K562 (cell line): ENCODE data around the gene DISP1.

Experiments used
- CBX1 ChIP-seq: sonication (generic); IDR thresholded peaks from 2 replicates; pipeline ENCODE4 v1.6.1; 2016; ENCODE audit warnings: antibody characterized with exemption, low read depth, mild to moderate bottlenecking
- CSDE1 ChIP-seq, 2 experiments: fragments of 450-650 bp; IDR thresholded peaks; 2 replicates each; pipeline ENCODE4 v1.6.1; 2016; ENCODE audit warnings: mild to moderate bottlenecking in 1 of 2
- CTCF ChIP-seq, 3 experiments: IDR thresholded peaks in 2 of 3; conservative IDR thresholded peaks in 1 of 3; 2 replicates each; pipeline ENCODE4 v1.5.1; 2011 to 2012; ENCODE audit warnings: low read length in 3 of 3, mild to moderate bottlenecking in 3 of 3, control low read depth in 2 of 3, improper control_type of control experiment in 1 of 3, inconsistent platforms in 1 of 3, low read depth in 1 of 3, mixed read lengths in 1 of 3, moderate library complexity in 1 of 3; ENCODE audit not compliant: insufficient read depth in 2 of 3
- GTF2B ChIP-seq: IDR thresholded peaks from 2 replicates; pipeline ENCODE4 v1.6.1; 2011; ENCODE audit not compliant: insufficient read length; ENCODE audit errors: extremely low read depth
- ILK ChIP-seq: fragments of 450-650 bp; IDR thresholded peaks from 2 replicates; pipeline ENCODE4 v1.6.1; 2016; ENCODE audit warnings: missing genetic modification characterization, low read depth, mild to moderate bottlenecking, missing compliant biosample characterization, moderate library complexity, borderline replicate concordance
- MXI1 ChIP-seq: IDR thresholded peaks from 2 replicates; pipeline ENCODE4 v1.6.1; 2011; ENCODE audit warnings: low read depth, mild to moderate bottlenecking, improper control_type of control experiment, low read length
- RBFOX2 ChIP-seq: fragments of 200-400 bp; formaldehyde crosslinking; IDR thresholded peaks from 2 replicates; pipeline ENCODE4 v1.6.1; 2017; ENCODE audit warnings: low read depth, mild to moderate bottlenecking, low read length, moderate library complexity
- SAP30 ChIP-seq: fragments of 200-600 bp; sonication (generic); IDR thresholded peaks from 2 replicates; pipeline ENCODE4 v1.6.1; 2012; ENCODE audit warnings: borderline replicate concordance, low read depth, mild to moderate bottlenecking, moderate library complexity, low read length, control low read depth, inconsistent platforms; ENCODE audit not compliant: insufficient read depth, poor library complexity, severe bottlenecking

GRCh38 chr1:222790520-222790919 lies 24.3 kb upstream of the DISP1 start:
- no peak for TF ChIP-seq SAP30
- no peak for TF ChIP-seq RBFOX2
- TF ChIP-seq CBX1, result no peak
- TF ChIP-seq CTCF (IDR thresholded peaks at IDR 0.05 in 2 of 3, conservative IDR thresholded peaks at IDR 0.05 in 1 of 3; ENCODE audit: insufficient read depth in 2 of 3, low read depth in 1 of 3, low read length in 3 of 3), result no peak
- TF ChIP-seq ILK, result no peak
- no peak for TF ChIP-seq MXI1
- no peak for TF ChIP-seq CSDE1 (IDR thresholded peaks at IDR 0.05)
- no peak for TF ChIP-seq GTF2B
